ENCODE data around the gene OR2B3.
"Not testable (repeated sequence)": the region's sequence is repeated elsewhere in the genome, so short reads cannot be mapped to it uniquely, and the experiment has no call there.

The OR2B3 gene, protein sequence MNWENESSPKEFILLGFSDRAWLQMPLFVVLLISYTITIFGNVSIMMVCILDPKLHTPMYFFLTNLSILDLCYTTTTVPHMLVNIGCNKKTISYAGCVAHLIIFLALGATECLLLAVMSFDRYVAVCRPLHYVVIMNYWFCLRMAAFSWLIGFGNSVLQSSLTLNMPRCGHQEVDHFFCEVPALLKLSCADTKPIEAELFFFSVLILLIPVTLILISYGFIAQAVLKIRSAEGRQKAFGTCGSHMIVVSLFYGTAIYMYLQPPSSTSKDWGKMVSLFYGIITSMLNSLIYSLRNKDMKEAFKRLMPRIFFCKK

DNA sequence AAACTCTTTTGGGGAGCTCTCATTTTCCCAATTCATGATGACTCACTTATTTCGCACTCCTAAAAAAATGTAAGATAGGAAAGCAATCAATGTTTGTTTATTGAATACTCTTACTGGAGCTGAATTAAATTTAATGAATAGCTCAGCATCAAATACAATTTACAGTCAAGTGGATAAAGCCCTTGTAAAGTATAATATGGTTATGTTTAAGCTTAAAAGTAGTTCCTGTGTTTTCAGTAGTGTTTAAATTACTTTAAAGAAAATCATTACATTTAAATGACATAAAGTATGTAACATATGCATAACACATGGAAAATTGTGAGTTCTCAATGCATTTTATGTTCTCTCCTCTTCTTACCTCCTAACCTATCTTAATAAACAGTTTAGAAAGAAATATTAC is at the start of gene OR2B3:
Gene OR2B3 (minus strand): TSS at position 101 of the 400 bp plus-strand sequence. CDS start 65 bp downstream, at position 36.
- DNase-seq (ENCODE audit: low read depth in 2 of 2), result no peak

- no peak for DNase-seq (ENCODE audit: low read depth in 2 of 2)
These were observed 44.6 kb upstream of the OR2B3 start for GRCh38 chr6:29131691-29132090.

- DNase-seq (ENCODE audit: low read depth in 2 of 2), result no peak
These were observed 43.5 kb upstream of the OR2B3 start for GRCh38 chr6:29130644-29131043.

GRCh38 chr6:29129326-29130012 is 42.4 kb upstream of the OR2B3 start:
- DNase-seq (ENCODE audit: low read depth in 2 of 2), result no peak

GRCh38 chr6:29114964-29115363 is 27.9 kb upstream of the OR2B3 start:
- DNase-seq (ENCODE audit: low read depth in 2 of 2), result not testable (repeated sequence)

DNA sequence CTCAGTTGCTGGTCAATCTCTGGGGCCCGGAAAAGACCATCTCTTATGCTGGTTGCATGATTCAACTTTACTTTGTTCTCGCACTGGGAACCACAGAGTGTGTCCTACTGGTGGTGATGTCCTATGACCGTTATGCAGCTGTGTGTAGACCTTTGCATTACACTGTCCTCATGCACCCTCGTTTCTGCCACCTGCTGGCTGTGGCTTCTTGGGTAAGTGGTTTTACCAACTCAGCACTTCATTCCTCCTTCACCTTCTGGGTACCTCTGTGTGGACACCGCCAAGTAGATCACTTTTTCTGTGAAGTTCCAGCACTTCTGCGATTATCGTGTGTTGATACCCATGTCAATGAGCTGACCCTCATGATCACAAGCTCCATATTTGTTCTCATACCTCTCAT is 25.0 kb upstream of the OR2B3 start:
- DNase-seq (ENCODE audit: low read depth in 2 of 2), result no peak

DNA sequence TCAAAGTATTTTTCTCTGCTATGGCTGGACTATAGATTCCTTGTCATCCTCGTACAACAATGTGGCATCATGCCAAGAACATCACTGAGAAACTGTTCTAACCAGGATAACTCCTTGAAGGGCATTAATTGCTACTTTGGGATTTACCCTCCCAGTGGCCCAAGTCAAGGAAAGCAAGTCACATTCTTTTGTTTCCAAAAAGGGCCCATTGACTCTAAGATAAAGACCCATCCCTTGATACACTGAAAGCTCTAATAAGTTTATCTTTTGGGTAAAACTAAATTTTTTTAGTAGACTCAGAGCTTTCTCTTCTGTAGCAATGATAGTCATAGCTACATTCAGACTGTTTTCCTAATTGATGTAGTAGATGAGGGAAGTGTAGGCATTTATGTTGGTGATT is 20.6 kb upstream of the OR2B3 start, which contains the start of gene OR2J3:
Gene OR2J3 (plus strand): TSS at position 301 of the 400 bp plus-strand sequence. CDS start 3,833 bp downstream, outside the sequence.
- no peak for DNase-seq (ENCODE audit: low read depth in 2 of 2)

DNA sequence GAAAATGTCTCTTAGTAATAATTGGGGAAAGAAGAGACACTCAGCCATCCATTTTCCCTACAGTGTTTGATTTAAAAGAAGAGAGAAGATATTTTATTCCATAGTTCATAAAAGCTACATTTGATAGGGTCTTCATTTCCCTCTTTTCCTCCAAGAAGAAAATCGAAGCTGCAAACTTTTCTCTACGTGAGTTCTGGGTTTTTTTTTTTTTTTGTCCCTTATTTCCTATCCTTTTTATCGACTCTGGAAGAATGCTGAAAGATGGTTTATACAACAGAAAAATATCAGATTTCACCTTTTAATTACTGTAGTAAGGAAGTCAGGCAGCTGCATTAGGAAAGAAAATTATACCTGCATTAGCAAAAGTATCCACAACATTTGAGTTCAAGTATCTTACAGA is 12.1 kb upstream of the OR2B3 start, which contains the start of gene OR2J1:
Gene OR2J1 (plus strand): TSS at position 301 of the 400 bp plus-strand sequence. CDS start 1,453 bp downstream, outside the sequence.
- DNase-seq (ENCODE audit: low read depth in 2 of 2), result no peak

- no peak for DNase-seq (ENCODE audit: low read depth in 2 of 2)
These were observed 10.7 kb upstream of the OR2B3 start for GRCh38 chr6:29097803-29098202.

DNA sequence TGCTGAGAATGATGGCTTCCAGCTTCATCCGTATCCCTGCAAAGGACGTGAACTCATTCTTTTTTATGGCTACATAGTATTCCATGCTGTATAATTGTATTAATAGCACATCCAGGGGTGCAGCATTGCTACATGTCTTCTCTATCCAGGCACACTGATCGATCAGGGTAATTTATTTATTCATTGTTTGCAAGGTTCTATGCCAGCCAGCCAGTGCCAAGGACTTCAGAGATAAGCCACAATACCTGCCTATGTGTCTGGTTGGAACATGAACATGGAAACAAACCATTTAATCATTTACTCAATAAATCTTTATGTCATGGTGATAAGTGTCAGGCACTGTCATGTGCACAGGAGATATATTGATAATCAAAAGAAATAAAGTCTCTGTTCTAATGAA is 5.8 kb upstream of the OR2B3 start:
- DNase-seq (ENCODE audit: low read depth in 2 of 2), result no peak

DNA sequence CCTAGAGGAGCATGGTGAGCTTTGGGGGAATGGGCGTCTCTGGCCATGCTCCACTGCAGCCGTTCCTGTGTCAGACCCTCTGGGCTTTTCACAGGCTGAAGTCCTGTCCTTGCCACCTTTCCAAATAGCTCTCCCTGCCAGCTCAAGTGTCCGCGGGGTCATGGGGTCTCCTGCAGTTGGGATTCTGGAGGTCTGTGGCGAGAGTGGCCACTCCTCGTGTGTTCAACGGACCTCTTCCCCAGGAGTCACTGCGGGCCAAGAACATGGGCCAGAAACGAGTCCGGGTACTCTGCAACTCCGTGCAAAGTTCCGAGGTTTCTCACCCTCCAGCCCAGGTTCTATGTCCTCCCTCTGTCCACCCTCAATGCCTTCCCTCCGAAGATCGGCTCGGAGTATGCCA is 4.7 kb downstream of the OR2B3 start:
- DNase-seq (ENCODE audit: low read depth in 2 of 2), result no peak

DNA sequence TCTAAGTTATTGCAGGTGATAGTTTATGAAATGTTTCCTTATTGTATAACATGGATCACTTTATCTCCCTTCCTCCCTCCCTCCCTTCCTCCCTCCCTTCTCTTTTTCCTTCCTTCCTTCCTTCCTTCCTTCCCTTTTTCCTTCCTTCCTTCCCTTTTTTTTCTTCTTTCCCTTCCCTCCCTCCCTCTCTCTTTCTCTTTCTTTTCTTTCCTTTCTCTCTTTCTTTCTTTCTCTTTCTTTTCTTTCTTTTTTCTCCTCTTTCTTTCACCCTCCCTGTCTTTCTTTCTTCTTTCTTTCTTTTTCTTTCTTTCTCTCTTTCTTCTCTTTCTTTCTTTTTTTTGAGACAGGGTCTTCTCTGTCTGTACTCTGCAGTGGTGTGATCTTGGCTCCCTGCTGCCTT is 5.8 kb downstream of the OR2B3 start:
- no peak for DNase-seq (ENCODE audit: low read depth in 2 of 2)

- no peak for DNase-seq (ENCODE audit: low read depth in 2 of 2)
These were observed 7.9 kb downstream of the OR2B3 start for GRCh38 chr6:29079203-29079602.

GRCh38 chr6:29071831-29072723 is 15.0 kb downstream of the OR2B3 start:
- no peak for DNase-seq (ENCODE audit: low read depth in 2 of 2)

DNA sequence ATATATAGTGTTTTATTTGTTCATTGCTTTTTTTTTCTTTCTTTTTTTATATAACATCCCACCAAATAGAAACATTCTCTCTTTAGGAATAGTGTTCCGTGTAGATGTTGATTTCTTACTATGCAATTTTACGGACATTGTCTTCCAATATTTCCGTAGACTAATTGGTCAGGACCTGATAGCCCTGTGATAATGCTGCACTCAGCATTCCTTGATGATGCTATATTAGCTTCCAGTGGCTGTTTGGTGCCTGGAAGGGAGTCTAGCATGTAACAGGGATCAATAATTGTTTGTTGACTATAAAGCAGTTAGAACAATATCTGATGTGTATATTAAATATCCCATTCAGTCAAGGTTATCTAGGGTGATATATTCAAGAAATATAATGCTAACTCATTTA is 35.4 kb downstream of the OR2B3 start:
- DNase-seq (ENCODE audit: low read depth in 2 of 2), result no peak

GRCh38 chr6:29045075-29045474 is 42.0 kb downstream of the OR2B3 start, which contains the start of gene OR2W1:
Gene OR2W1, minus strand, starts transcription at chr6:29045175. Its CDS starts 0 bp downstream, at chr6:29045175.
- no peak for DNase-seq (ENCODE audit: low read depth in 2 of 2)
